Mesodermal cell (in vitro differentiated cells): ENCODE measurements around the gene HSPA1L.
"Not testable (repeated sequence)": the region's sequence is repeated elsewhere in the genome, so short reads cannot be mapped to it uniquely, and the experiment has no call there.

Experiments
- H3K27ac ChIP-seq: 2 replicates; pipeline ENCODE4 v1.7.0; 2013; ENCODE audit warnings: mild to moderate bottlenecking, low read depth, low read length, moderate library complexity; ENCODE audit not compliant: severe bottlenecking
- H3K36me3 ChIP-seq: 2 replicates; pipeline ENCODE4 v1.7.1; 2013; ENCODE audit warnings: mild to moderate bottlenecking, low read length, moderate library complexity; ENCODE audit not compliant: control insufficient read depth, insufficient read depth
- H3K4me1 ChIP-seq: one replicate; pipeline ENCODE4 v1.7.1; 2013; ENCODE audit warnings: mild to moderate bottlenecking, low read length; ENCODE audit not compliant: insufficient read depth, control insufficient read depth, poor library complexity, severe bottlenecking
- H3K4me3 ChIP-seq: 2 replicates; pipeline ENCODE4 v1.7.0; 2013; ENCODE audit warnings: low read length, control low read depth, mild to moderate bottlenecking; ENCODE audit not compliant: insufficient read depth, poor library complexity, severe bottlenecking; ENCODE audit errors: extremely low read depth
- H3K9me3 ChIP-seq: 2 replicates; pipeline ENCODE4 v1.7.1; 2013; ENCODE audit warnings: mild to moderate bottlenecking, low read length, moderate library complexity; ENCODE audit not compliant: control insufficient read depth
- WGBS, 2 experiments: methylation state at CpG; one replicate each; pipeline ENCODE4 v1.1.5; 2013; ENCODE audit warnings: missing lambda C conversion rate in 2 of 2; ENCODE audit not compliant: insufficient coverage in 2 of 2; 5-methylcytosine and 5-hydroxymethylcytosine counted together

Gene HSPA1L

DNA sequence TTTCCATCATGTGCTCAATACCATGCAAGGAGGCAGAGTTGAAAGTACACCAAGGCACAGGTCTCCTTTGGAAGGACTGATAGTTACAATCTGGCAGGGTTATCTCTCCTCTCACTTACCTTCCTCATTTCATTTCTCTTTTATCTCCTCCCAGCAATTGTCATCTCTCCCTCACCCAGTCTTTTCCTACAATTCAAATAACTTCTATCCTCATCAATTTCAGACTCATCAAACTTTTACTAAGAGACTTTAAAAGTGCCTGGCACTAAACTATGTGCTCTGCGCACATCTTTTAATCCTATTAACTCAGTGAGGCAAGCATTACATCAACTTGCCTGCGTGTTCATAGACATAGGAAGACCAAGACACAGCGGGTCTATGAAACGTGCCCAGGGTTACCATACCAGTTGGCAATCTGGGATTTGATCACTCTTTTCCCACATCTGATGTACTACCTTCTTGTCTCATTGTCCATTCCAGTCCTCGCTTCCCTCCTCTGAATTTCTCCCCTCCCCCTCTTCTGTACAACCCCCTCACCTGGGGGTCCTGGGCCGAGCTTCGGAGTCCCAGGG lies 20.7 kb downstream of the HSPA1L start:
- peak overlapping the region; percentile 82 for H3K4me3 ChIP-seq
- H3K4me1 ChIP-seq = peaks cover 14% of the 10 kb centered on the region
- peaks cover 58% of the 10 kb centered on the region for H3K36me3 ChIP-seq
- H3K9me3 ChIP-seq = no peaks in the 10 kb centered on the region
- H3K27ac ChIP-seq = no peak overlapping the region
- WGBS, 2 experiments = 15 to 19% methylated on average over 7 of the region's 7 CpGs

DNA sequence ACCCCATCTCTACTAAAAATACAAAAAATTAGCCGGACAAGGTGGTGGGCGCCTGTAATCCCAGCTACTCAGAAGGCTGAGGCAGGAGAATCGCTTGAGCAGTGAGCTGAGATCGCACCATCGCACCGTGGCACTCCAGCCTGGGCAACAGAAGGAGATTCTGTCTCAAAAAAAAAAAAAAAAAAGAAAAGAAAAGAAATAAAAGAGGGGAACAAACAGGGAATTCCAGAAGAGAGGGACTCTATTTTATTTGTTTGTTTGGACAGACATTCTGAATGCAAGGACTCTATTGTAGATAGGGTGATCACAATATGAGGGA lies 21.2 kb downstream of the HSPA1L start:
- Histone ChIP-seq H3K4me3 (peak overlapping the region; percentile 82), H3K4me1 (peaks cover 14% of the 10 kb centered on the region), H3K36me3 (peaks cover 62% of the 10 kb centered on the region)
- WGBS, 2 experiments = 88 to 94% methylated on average over 4 to 6 of the region's 6 CpGs
- not testable (repeated sequence) for H3K27ac ChIP-seq, H3K9me3 ChIP-seq

DNA sequence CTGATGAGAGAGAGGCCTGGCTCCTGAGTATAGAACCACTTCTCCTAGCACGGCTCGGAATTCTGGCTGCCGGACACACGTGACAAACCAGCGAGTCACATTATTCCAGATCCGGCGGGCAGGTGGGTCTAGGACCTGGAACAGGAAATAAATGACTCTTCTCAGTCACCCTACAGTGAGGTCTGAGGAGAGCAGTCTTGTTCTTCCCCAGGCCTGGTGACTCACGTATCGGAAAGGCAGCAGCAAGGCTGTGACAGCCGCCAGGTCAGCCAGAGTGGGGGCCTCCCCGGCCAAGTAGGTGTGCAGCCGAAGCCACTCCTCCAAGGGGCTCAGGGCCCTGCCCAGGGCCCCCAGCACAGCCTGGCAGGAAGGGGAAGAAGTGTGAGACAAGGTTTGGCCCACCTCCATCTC lies 22.3 kb downstream of the HSPA1L start:
- Histone ChIP-seq H3K36me3 (peaks cover 59% of the 10 kb centered on the region), H3K4me1 (peaks cover 14% of the 10 kb centered on the region), H3K27ac (peak overlapping the region; percentile 16), H3K9me3 (no peaks in the 10 kb centered on the region), H3K4me3 (no peak overlapping the region)
- 94 to 96% methylated on average over 7 to 10 of the region's 12 CpGs for WGBS, 2 experiments

GRCh38 chr6:31792090-31792374 lies 23.1 kb downstream of the HSPA1L start:
- peaks cover 14% of the 10 kb centered on the region for H3K4me1 ChIP-seq
- H3K36me3 ChIP-seq = peaks cover 59% of the 10 kb centered on the region
- no peaks in the 10 kb centered on the region for H3K9me3 ChIP-seq
- WGBS, 2 experiments = 100% methylated on average over 1 of the region's 3 CpGs
- H3K27ac ChIP-seq = no peak overlapping the region
- H3K4me3 ChIP-seq = no peak overlapping the region

GRCh38 chr6:31791324-31792089 lies 23.6 kb downstream of the HSPA1L start:
- Histone ChIP-seq H3K4me1 (peaks cover 14% of the 10 kb centered on the region), H3K27ac (no peak overlapping the region), H3K36me3 (peaks cover 62% of the 10 kb centered on the region), H3K4me3 (no peak overlapping the region), H3K9me3 (no peaks in the 10 kb centered on the region)
- 59 to 76% methylated on average over 8 to 10 of the region's 12 CpGs for WGBS, 2 experiments

GRCh38 chr6:31785475-31785874 lies 29.6 kb downstream of the HSPA1L start:
- Histone ChIP-seq H3K27ac (no peak overlapping the region), H3K9me3 (no peaks in the 10 kb centered on the region), H3K4me1 (no peaks in the 10 kb centered on the region), H3K36me3 (peaks cover 88% of the 10 kb centered on the region), H3K4me3 (no peak overlapping the region)
- WGBS, 2 experiments = 88 to 98% methylated on average over 6 to 8 of the region's 11 CpGs

DNA sequence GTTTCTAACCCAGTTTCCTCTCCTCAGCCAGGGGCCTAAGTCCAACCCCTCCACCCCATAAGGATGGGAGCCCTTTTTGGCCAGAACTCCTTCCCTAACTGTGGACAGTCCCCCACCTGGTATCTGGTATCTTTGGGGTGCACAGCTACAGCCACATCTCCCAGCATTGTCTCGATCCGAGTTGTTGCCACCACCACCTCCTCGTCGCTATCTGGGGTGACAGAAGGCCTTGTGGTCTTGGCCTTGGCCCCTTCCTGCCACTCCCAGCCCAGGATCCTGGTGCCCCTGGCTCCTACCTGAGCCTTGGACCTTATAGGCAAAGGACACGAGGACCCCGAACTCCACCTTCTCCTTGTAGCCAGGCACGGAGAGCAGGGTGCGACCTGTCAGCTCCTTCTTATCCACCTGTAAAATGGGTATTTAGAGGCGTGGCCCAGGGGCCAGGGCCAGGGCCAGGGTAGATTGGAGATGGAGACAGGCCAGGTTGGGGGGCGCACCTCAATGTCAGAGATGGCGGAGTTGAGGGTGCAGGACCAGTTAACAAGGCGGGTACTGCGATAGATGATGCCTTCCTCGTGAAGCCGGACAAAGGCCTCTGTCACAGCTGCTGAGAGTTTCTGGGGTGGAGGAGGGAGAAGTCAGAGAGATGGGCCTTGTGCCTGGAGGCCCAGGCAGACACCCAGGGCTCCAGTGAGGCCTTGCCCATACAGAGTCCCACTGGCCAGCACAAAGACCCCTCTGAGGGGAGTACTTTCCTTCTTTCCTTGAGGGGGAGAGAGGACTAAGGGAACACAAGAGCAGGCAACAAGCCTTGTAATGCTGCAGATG lies 30.8 kb downstream of the HSPA1L start:
- no peaks in the 10 kb centered on the region for H3K9me3 ChIP-seq
- no peak overlapping the region for H3K27ac ChIP-seq
- WGBS, 2 experiments = 92 to 93% methylated on average over 11 to 12 of the region's 15 CpGs
- H3K4me1 ChIP-seq = no peaks in the 10 kb centered on the region
- H3K4me3 ChIP-seq = no peak overlapping the region
- peaks cover 86% of the 10 kb centered on the region for H3K36me3 ChIP-seq

- peaks cover 84% of the 10 kb centered on the region for H3K36me3 ChIP-seq
- H3K4me3 ChIP-seq = no peak overlapping the region
- no peaks in the 10 kb centered on the region for H3K9me3 ChIP-seq
- no peak overlapping the region for H3K27ac ChIP-seq
- peaks cover 3% of the 10 kb centered on the region for H3K4me1 ChIP-seq
- 95 to 96% methylated on average over 32 of the region's 32 CpGs for WGBS, 2 experiments
These were observed 32.8 kb downstream of the HSPA1L start for GRCh38 chr6:31782126-31782855.

- Histone ChIP-seq H3K27ac (no peak overlapping the region), H3K4me3 (no peak overlapping the region), H3K9me3 (no peaks in the 10 kb centered on the region), H3K4me1 (peaks cover 11% of the 10 kb centered on the region), H3K36me3 (peaks cover 76% of the 10 kb centered on the region)
- WGBS, 2 experiments = 93 to 97% methylated on average over 15 to 17 of the region's 23 CpGs
These were observed 33.6 kb downstream of the HSPA1L start for GRCh38 chr6:31781244-31782125.
